AG09309 (cell line): ENCODE measurements around the gene ZNF680.
"Not testable (repeated sequence)": the region's sequence is repeated elsewhere in the genome, so short reads cannot be mapped to it uniquely, and the experiment has no call there.

Experiments used
- DNase-seq: peaks from one replicate; pipeline ENCODE4 v3.0.0-alpha.2; 2010; ENCODE audit warnings: low read depth
- H3K4me3 ChIP-seq: 2 replicates; pipeline ENCODE4 v1.5.1; 2011; ENCODE audit warnings: mild to moderate bottlenecking, low read depth, low read length, moderate library complexity; ENCODE audit not compliant: control insufficient read depth
- CTCF ChIP-seq: IDR thresholded peaks from 2 replicates; pipeline ENCODE4 v1.5.1; 2011; ENCODE audit warnings: mild to moderate bottlenecking, low read depth, low read length, inconsistent platforms; ENCODE audit not compliant: insufficient read depth, control insufficient read depth; ENCODE audit errors: missing control alignments

The ZNF680 gene

GRCh38 chr7:64557601-64558322 is 5.1 kb downstream of the ZNF680 start:
- no peak overlapping the region for H3K4me3 ChIP-seq
- DNase-seq = no peak
- TF ChIP-seq CTCF = no peak

DNA sequence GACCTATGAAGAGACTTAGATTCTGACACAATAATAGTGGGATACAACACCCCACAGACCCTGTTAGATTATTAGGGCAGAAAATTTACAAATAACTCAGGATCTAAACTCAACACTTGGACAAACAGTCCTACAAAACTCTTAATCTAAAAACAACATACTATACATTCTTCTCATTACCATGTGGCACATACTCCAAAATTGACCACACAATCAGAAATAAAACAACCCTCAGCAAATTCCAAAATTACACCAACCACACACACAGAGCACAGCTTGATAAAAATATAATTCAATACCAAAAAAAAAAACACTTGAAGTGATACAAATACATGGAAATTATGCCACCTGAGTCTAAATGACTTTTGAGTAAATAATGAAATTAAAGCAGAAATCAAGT is 7.8 kb downstream of the ZNF680 start:
- no peak for TF ChIP-seq CTCF
- DNase-seq = no peak
- no peak overlapping the region for H3K4me3 ChIP-seq

GRCh38 chr7:64554188-64554587 is 8.7 kb downstream of the ZNF680 start:
- not testable (repeated sequence) for H3K4me3 ChIP-seq, DNase-seq

DNA sequence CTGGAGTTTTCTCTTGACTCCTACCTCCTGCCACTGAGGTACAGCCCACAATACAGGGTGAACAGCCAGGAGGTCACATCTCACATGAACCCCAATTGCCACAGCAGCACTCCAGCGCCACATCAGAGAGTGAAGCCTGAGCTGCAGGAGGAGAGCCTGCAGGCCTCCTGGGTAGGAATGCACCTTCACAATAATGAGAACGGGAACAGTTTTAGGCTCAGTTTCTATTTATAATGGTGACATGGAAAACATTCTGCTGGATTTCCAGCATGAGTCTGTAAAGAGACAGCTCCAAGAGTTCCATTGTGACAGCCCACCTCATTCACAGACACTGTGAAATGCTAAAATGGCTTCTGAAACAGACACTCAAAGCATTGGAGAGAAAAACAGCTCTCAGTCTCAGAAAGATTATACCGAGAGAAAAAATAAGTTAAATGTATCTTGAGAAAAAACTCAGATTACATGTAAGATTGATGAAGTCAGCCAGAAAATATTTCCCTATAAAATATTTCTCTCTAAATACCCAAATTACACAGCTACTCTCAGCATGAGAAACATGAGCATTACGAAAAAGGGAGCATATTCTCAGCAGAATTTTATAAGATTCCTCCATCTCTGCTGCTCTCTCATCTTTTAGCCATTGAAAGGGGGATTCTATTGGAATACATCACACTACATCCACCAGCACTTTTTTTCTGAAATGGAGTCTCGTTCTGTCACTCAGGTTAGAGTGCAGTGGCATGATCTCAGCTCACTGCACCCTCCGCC is 11.3 kb downstream of the ZNF680 start:
- H3K4me3 ChIP-seq = no peak overlapping the region
- no peak for DNase-seq
- TF ChIP-seq CTCF = no peak

- no peak for TF ChIP-seq CTCF
- no peak overlapping the region for H3K4me3 ChIP-seq
- DNase-seq = no peak
Observed at GRCh38 chr7:64544010-64544409, 18.9 kb downstream of the ZNF680 start.

DNA sequence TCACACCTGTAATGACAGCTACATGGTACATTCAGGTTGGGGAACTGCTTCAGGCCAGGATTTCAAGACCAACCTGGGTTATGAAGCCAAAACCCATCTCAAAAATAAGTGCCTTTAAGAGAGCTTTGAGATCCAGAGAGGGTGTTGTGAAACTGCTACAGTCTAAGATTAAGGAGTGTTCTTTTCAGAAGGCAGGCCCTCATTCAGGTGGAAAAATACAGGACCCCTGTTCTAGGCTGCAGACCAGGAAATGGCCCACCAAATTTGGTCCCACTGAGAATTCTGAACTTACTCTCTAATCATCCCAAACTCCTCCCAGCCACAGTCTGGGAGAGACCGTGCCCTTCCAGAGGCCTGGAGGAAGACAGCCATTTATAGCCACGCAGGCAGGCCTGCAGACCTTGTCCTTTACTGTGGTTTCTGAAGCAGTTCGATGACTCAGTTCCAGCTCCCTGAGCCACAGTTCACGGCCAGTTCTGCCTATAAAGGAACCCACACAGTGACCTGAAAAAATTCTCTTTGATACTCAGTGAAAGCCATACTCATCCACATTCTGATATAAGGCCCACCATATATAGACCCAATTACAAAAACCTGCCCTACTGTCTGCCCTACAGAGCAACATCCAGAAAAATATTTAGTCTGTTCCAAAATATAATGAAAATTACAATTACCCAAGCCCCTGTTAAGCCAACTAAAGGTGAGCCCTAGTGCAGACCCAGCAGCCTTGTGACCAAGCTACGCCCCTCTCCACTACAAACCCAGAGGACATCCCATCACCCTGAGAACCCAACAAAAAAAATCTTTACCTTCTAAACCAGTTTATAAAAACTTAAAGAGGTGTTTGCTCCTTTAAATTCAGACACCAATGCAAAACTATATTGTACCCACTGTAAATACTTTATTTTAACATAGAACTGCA is 21.2 kb downstream of the ZNF680 start:
- no peak overlapping the region for H3K4me3 ChIP-seq
- no peak for TF ChIP-seq CTCF
- no peak for DNase-seq
